K562 (cell line): ENCODE measurements around the gene MYL6B.

Source experiments
- SMAD1 ChIP-seq: fragments of 150-350 bp; IDR thresholded peaks from 2 replicates; pipeline ENCODE4 v1.6.1; 2014; ENCODE audit warnings: low read length, low read depth; ENCODE audit not compliant: partially characterized antibody
- ZNF124 ChIP-seq: sonication (generic); formaldehyde crosslinking; IDR thresholded peaks from 2 replicates; pipeline ENCODE4 v1.8.1; 2022; ENCODE audit warnings: missing genetic modification reagents

DNA sequence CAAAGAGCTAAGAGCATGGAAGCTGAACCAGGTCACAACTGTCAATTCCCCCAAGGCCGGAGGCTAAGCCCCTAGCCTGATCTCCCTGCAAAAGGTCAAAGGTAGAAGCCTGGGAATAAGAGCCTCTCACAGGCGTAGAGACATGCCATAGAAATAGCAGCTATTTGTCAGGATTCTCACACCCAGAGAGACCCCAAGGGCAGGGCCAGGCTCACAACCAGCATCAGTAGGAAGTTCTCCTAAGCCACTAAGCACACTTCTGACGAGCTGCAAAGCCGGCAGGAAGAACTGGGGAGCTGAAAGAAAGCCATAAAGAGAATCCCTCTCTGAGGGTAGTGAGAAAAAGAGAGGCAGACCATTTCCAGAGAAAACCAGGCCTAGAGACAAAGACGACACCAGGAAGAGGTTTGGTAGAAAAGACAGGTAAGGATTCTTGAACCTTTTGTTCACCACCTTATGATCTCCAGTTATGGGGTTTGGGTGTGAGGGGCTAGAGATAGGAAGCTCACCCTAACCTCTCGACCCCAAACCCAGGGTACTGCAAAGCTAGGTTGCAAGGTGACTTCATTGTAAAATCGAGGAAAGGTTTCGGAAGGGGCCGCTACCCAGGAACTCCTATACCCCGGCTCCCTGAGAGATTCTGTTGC lies 35.9 kb downstream of the MYL6B start:
- TF ChIP-seq SMAD1 (no peak), ZNF124 (CRISPR knock-in tag) (no peak)
